Activated T-helper 1 cell treated with anti-CD3 and anti-CD28 coated beads, Interleukin-2, amount 50 U/mL, for 16 hours (primary cell): Measurements from ENCODE around the gene SLC6A4.
"Not testable (repeated sequence)": the region's sequence is repeated elsewhere in the genome, so short reads cannot be mapped to it uniquely, and the experiment has no call there.

ENCODE experiments used
- DNase-seq, 2 donors: peaks; one replicate each; pipeline ENCODE4 v3.0.0-alpha.2; 2020; ENCODE audit warnings: low read depth in 1 of 2, low spot score in 1 of 2

Gene SLC6A4

DNA sequence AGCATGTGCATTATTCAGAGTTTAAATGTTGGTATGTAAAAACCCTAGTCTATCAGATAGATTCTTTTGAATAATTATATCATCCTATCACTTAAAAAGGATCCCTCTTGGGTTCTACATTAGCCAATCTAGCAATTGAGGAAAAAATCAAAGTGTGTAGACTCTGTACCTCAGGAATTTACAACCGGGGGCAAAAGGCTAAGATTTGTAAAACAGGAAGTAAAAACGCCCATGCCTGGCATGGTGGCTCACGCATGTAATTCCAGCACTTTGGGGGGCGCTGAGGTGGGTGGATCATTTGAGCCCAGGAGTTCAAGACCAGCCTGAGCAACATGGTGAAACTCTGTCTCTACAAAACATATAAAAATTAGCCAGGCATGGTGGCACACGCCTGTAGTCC is 58.6 kb downstream of the SLC6A4 start:
- no peak for DNase-seq

DNA sequence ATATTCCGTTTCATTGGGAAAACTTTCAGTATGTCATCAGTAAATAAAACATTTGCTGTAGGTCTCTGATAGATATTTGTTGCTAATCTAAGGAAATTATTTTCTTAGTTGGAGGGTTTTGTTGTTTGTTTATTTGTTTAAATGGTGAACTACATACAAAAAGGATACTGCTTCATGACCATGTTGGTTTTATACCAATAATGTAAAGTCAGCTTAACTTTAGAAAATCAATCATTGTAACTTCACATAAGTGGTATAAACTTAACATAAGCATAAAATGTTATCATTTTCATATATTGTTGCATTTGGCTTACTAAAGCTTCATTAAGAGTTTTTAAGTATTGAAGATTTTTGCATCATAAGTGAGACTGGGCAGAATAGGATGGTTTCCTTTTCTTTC is 60.9 kb downstream of the SLC6A4 start:
- no peak for DNase-seq

- no peak for DNase-seq
Observed at GRCh38 chr17:30173649-30174048, 61.8 kb downstream of the SLC6A4 start.

GRCh38 chr17:30172560-30172959 is 62.9 kb downstream of the SLC6A4 start:
- DNase-seq: no peak

DNA sequence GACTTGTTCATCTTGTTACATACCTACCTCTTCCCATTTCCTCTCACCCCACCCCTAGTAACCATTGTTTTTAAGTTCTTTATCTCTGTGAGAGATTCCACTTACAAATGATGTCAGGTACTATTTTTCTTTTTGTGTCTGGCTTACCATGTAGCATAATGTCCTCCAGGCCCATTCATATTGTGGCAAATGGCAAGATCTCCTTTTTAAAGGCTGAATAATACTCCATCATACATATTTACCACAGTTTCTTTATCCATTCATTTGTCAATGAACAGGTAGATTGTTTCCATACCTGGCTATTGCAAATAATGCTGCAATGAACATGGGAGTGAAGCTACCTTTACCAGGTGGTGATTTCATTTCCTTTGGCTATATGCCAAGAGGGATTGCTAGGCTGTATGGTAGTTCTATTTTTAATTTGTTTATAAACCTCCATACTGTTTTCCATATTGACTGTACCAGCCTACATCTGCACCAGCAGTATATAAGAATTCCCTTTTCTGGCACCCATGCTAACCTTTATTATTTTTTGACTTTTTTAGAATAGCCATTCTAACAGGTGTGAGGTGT is 65.0 kb downstream of the SLC6A4 start:
- no peak for DNase-seq

GRCh38 chr17:30165960-30166359 is 69.5 kb downstream of the SLC6A4 start:
- no peak for DNase-seq

DNA sequence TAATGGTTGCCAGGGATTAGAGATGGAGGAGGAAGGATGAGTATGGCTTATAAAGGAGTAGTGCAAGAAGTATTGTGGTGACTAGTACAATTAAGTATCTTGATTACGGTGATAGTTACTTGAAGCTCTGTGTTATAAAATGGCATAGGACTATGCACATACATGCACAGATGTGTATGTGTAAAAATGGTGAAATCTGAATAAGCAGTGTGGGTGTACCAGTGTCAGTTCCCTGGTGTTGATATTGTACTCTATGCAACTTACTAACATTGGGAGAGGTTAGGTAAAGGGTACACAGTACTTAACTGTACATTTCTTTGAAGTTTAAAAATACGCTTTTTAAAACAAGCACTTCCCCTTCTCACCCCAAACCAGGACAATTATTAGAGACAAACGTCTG is 70.3 kb downstream of the SLC6A4 start:
- DNase-seq: no peak

- no peak for DNase-seq
Observed at GRCh38 chr17:30164531-30164930, 71.0 kb downstream of the SLC6A4 start.

GRCh38 chr17:30161601-30162000 is 73.9 kb downstream of the SLC6A4 start:
- no peak for DNase-seq

DNA sequence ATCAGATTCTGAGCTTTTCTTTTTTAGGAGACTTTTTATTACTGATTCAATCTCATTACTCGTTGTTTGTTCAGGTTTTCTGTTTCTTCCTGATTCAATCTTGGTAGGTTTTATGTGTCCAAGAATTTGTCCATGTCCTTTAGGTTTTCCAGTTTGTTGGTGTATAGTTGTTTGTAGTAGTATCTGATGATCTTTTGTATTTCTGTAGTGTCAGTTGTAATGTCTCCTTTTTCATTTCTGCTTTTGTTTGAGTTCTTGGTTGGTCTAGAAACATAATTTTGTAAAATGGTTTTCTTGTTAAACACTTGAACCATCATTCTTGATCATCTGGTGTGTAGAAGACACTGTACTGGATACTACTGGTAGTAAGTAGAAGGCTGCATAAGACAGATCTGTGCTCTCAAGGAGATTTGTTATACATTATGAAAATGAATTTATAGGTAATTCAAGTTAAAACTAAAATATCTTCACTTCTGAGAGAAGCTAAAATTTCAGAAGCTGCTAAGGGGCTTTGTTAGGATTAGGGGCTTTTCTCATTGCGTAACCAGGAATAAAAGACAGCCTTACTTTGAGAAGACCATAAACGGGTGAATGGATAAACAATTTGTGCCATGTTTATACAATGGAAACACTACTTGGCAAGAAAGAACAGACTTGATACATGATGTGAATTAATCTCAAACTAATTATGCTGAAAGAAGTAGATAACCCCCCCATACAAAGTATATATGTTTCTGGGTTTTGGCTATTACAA is 74.9 kb downstream of the SLC6A4 start:
- DNase-seq: no peak

DNA sequence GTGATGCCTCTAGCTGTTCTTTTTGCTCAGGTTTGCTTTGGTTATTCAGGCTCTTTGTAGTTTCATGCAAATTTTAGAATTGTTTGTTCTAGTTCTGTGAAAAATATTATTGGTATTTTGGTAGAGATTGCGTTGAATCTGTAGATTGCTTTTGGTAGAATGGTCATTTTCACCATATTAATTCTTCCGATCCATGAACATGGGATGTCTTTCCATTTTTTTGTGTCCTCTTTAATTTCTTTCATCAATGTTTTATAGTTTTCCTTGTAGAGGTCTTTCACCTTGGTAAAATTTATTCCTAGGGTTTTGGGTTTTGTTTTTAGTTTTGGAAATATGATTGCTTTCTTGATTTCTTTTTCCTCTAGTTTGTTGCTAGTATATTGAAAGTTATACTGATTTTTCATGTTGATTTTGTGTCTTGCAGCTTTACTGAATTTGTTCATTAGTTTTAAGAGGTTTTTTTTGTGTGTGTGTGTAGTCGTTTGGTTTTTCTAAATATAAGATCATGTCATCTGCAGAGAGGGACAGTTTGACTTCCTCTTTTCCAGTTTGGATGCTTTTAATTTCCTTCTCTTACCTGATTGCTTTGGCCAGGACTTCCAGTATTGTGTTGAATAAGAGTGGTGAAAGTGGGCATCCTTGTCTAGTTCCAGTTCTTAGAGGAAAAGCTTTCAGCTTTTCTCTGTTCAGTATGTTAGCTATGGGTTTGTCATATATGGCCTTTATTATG is 76.4 kb downstream of the SLC6A4 start:
- no peak for DNase-seq

DNA sequence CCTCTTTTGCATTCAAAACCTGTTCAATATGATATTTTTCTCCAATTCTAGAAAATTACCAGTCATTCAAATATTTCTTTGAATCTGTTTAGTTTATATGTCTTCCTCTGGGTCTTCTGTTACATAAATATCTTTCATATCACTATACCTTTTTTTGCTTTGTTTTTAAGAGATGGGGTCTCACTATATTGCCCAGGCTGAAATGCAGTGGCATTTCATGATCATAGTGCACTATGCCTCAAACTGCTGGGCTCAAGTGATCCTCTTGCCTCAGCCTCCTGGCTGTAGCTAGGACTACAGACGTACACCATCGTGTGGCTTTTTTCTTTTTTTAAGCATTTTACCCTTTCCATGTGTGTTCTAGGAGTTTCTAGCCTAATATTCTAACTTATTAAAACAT is 80.1 kb downstream of the SLC6A4 start:
- no peak for DNase-seq

DNA sequence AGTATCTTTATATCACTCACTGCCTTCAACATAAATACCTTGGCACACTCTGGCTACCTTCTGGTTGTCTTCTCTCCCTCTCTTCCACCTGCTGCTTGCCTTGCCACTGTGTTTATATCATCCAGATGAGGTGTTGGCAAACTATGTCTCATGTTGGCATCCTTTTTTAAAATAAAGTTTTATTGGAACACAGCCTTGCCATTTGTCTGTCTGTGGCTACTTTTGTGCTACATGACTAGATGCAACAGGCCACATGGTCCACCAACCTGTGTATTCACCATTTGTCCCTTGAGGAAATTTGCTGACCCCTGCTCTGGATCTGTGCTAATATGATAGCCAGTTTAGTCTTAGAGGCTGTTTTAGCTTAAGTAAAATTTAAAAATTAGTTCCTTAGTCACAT is 82.0 kb downstream of the SLC6A4 start:
- no peak for DNase-seq

- no peak for DNase-seq
Observed at GRCh38 chr17:30151471-30151870, 84.0 kb downstream of the SLC6A4 start.

DNA sequence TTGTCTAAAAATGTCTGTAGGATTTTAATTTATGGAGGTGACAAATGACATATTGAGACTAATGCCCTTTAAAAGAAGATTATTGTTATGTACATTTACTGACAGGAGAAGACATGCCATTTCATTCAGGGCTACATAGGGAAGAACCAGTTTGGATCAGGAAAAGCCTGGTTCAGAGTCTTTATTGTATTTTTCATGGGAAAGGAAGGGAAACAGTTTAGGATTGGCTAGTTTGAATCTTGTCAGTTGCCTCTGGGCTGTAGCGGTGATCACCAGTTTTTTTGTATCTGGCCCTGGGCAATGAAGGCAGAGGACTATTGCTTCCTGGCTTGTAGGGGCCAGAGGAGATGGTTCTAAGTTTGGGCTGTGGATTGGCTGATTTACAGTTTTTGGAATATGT is 87.1 kb downstream of the SLC6A4 start:
- DNase-seq: no peak

DNA sequence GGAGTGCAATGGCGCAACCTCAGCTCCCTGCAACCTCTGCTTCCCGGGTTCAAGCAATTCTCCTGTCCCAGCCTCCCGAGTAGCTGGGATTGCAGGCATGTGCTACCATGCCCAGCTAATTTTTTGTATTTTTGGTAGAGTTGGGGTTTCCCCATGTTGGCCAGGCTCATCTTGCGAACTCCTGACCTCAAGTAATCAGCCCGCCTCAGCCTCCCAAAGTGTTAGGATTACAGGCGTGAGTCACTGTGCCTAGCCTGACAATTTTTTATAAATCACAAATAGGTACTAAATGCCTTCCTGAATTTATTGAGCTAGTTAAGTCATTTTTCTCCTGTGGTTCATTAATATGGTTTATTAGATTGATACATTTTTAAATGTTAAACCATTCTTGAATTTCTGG is 87.6 kb downstream of the SLC6A4 start:
- not testable (repeated sequence) for DNase-seq
